Fibroblast of peridontal ligament (primary cell): ENCODE results near the gene NT5DC1.

Experiments used
- DNase-seq: peaks from one replicate; pipeline ENCODE4 v3.0.0-alpha.2; 2010; ENCODE audit errors: extremely low read depth

Gene NT5DC1

GRCh38 chr6:116239856-116240255 lies 139.2 kb downstream of the NT5DC1 start:
- DNase-seq = no peak

GRCh38 chr6:116244284-116244683 lies 143.6 kb downstream of the NT5DC1 start:
- no peak for DNase-seq

- DNase-seq = peak; percentile 80
Observed at GRCh38 chr6:116246089-116246488, 145.4 kb downstream of the NT5DC1 start.

- DNase-seq = no peak
Observed at GRCh38 chr6:116247285-116247684, 146.6 kb downstream of the NT5DC1 start.

- no peak for DNase-seq
Observed at GRCh38 chr6:116248577-116248976, 147.9 kb downstream of the NT5DC1 start.

- DNase-seq = peak; percentile 60
Observed at GRCh38 chr6:116251568-116252384, 151.1 kb downstream of the NT5DC1 start.

GRCh38 chr6:116253188-116253504 lies 152.5 kb downstream of the NT5DC1 start:
- no peak for DNase-seq

- DNase-seq = peak; percentile 97
Observed at GRCh38 chr6:116253505-116254296, 153.0 kb downstream of the NT5DC1 start, which contains the start of gene TSPYL4. TSPYL4 (minus strand) TSS chr6:116254075; CDS start chr6:116254008, 67 bp downstream.

GRCh38 chr6:116254297-116255056 lies 153.8 kb downstream of the NT5DC1 start:
- peak; percentile 30 for DNase-seq

GRCh38 chr6:116255246-116255800 lies 154.7 kb downstream of the NT5DC1 start:
- DNase-seq = no peak

GRCh38 chr6:116256694-116257093 lies 156.0 kb downstream of the NT5DC1 start:
- DNase-seq = no peak

- DNase-seq = no peak
Observed at GRCh38 chr6:116258520-116258919, 157.9 kb downstream of the NT5DC1 start.

GRCh38 chr6:116263353-116263752 lies 162.7 kb downstream of the NT5DC1 start:
- DNase-seq = no peak

GRCh38 chr6:116265041-116265829 lies 164.6 kb downstream of the NT5DC1 start:
- DNase-seq = no peak

GRCh38 chr6:116266803-116267202 lies 166.2 kb downstream of the NT5DC1 start:
- peak; percentile 64 for DNase-seq

GRCh38 chr6:116267836-116268588 lies 167.4 kb downstream of the NT5DC1 start:
- no peak for DNase-seq

- peak; percentile 91 for DNase-seq
Observed at GRCh38 chr6:116268589-116269293, 168.1 kb downstream of the NT5DC1 start.

GRCh38 chr6:116271149-116271708 lies 170.6 kb downstream of the NT5DC1 start:
- no peak for DNase-seq

GRCh38 chr6:116277124-116277523 lies 176.5 kb downstream of the NT5DC1 start:
- no peak for DNase-seq
